GM18907 (cell line): ENCODE results near the gene SPRR4.
"Not testable (repeated sequence)": the region's sequence is repeated elsewhere in the genome, so short reads cannot be mapped to it uniquely, and the experiment has no call there.

Experiments used
- ATAC-seq: cut with Tn5 transposase; IDR thresholded peaks from one replicate; pipeline ENCODE4 v1.9.1; 2021; ENCODE audit warnings: mild to moderate bottlenecking, moderate library complexity; ENCODE audit not compliant: unreplicated experiment

The SPRR4 gene

GRCh38 chr1:153011235-153011758, 40.8 kb downstream of the SPRR4 start:
- not testable (repeated sequence) for ATAC-seq

- not testable (repeated sequence) for ATAC-seq
Observed at GRCh38 chr1:153021829-153022228, 51.4 kb downstream of the SPRR4 start.
